ENCODE results near the gene TRAP1. TPM values are rescaled to one million over a fixed set of nuclear protein-coding genes. Genes with fewer than 3 reads are reported as not detected.

The TRAP1 gene
- total RNA-seq: 100 to 1,000 TPM in 3 of 4 donors, 10 to 100 TPM in 1; 75.7 to 147 (median 116) TPM

DNA sequence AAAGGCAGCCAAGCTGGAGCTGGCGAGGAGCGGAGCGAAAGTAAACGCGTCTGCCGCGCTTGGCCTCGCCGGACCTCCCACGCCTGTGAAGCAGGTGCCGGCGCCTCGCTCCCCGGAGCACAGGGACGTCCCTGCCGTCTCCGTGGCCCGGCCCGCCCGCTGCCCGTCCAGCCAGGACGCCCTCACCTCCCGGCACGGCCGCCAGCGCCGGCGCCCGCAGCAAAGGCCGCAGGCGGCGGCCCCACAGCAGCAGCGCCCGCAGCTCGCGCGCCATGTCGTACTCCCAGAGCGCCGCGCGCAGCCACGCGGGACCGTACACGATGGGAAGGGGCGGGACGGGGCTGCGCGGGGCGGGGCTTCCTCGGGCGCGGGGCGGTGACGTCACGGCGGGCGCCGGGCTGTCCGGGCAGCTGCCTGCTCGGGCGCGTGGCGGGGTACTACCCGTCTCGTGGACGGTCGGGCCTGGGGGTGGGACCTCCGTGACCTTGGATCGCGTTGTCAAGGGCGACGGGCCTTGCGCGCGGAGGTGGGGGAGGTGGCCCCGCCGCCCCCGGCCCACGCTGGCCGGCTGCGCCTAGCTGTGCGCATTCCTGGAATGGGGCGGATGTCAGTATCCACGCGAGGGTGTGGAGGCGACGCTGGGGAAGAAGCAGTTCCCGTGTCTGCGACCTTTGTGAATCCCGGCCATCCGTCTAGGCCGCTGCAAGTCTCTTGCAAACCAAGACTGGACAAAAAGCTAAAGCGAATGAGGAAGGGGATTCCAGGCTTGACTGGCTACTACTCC lies at the start of gene TRAP1:
TSS of gene TRAP1 (minus strand) at position 290 of the 784 bp plus-strand sequence. CDS start at position 274, 16 bp downstream.
- Histone ChIP-seq H3K4me1 (peaks cover 21% of the 10 kb centered on the region), H3K36me3 (no peaks in the 10 kb centered on the region), H3K9me3 (no peaks in the 10 kb centered on the region), H3K27me3 (no peaks in the 10 kb centered on the region), H3K27ac (peak within 1 kb of the TSS; percentile 89), H3K4me3 (peak within 1 kb of the TSS; percentile 99)
- TF ChIP-seq EP300 (IDR thresholded peaks at IDR 0.05) (no peak), POLR2A (IDR thresholded peaks at IDR 0.05) (peak; percentile 64 to 80), CTCF (IDR thresholded peaks at IDR 0.05) (no peak), POLR2AphosphoS5 (IDR thresholded peaks at IDR 0.05) (peak in 2 of 3 donors; percentile 83 to 94)
- DNase-seq (ENCODE audit: low spot score in 2 of 2): peak; percentile 91 to 94
- WGBS: 1% methylated on average over 10 of the region's 95 CpGs

GRCh38 chr16:3766177-3766576 lies 48.9 kb upstream of the TRAP1 start:
- DNase-seq (ENCODE audit: low spot score in 2 of 2): no peak
- TF ChIP-seq POLR2AphosphoS5 (IDR thresholded peaks at IDR 0.05) (no peak), POLR2A (IDR thresholded peaks at IDR 0.05) (no peak), EP300 (IDR thresholded peaks at IDR 0.05) (no peak), CTCF (IDR thresholded peaks at IDR 0.05) (no peak)
- peaks cover 100% of the 10 kb centered on the region for H3K36me3 ChIP-seq
- no peak overlapping the region for H3K27ac ChIP-seq
- H3K9me3 ChIP-seq: no peaks in the 10 kb centered on the region
- no peak overlapping the region for H3K4me3 ChIP-seq
- 96% methylated on average over 3 of the region's 3 CpGs for WGBS
- no peaks in the 10 kb centered on the region for H3K4me1 ChIP-seq
- no peaks in the 10 kb centered on the region for H3K27me3 ChIP-seq

- H3K27ac ChIP-seq: no peak overlapping the region
- no peaks in the 10 kb centered on the region for H3K9me3 ChIP-seq
- H3K36me3 ChIP-seq: peaks cover 96% of the 10 kb centered on the region
- TF ChIP-seq POLR2A (IDR thresholded peaks at IDR 0.05) (no peak), CTCF (IDR thresholded peaks at IDR 0.05) (no peak), POLR2AphosphoS5 (IDR thresholded peaks at IDR 0.05) (no peak), EP300 (IDR thresholded peaks at IDR 0.05) (no peak)
- H3K27me3 ChIP-seq: no peaks in the 10 kb centered on the region
- 90% methylated on average over 3 of the region's 3 CpGs for WGBS
- DNase-seq (ENCODE audit: low spot score in 2 of 2): no peak
- no peak overlapping the region for H3K4me3 ChIP-seq
- H3K4me1 ChIP-seq: no peaks in the 10 kb centered on the region
Measured at GRCh38 chr16:3764409-3764808, 47.1 kb upstream of the TRAP1 start.

GRCh38 chr16:3762107-3762750 lies 44.9 kb upstream of the TRAP1 start:
- Histone ChIP-seq H3K27ac (no peak overlapping the region), H3K4me3 (no peak overlapping the region), H3K27me3 (no peaks in the 10 kb centered on the region), H3K9me3 (no peaks in the 10 kb centered on the region), H3K36me3 (peaks cover 92% of the 10 kb centered on the region), H3K4me1 (no peaks in the 10 kb centered on the region)
- DNase-seq (ENCODE audit: low spot score in 2 of 2): no peak
- 91% methylated on average over 25 of the region's 25 CpGs for WGBS
- TF ChIP-seq POLR2AphosphoS5 (IDR thresholded peaks at IDR 0.05) (no peak), EP300 (IDR thresholded peaks at IDR 0.05) (no peak), POLR2A (IDR thresholded peaks at IDR 0.05) (no peak), CTCF (IDR thresholded peaks at IDR 0.05) (no peak)

Data from suprapubic skin (tissue), 4 donors.